ENCODE results near the gene PKD1. TPM values are rescaled to one million over a fixed set of nuclear protein-coding genes. Genes with fewer than 3 reads are reported as not detected.

Gene PKD1
- 43.3 and 71.5 TPM in 2 replicates for total RNA-seq

DNA sequence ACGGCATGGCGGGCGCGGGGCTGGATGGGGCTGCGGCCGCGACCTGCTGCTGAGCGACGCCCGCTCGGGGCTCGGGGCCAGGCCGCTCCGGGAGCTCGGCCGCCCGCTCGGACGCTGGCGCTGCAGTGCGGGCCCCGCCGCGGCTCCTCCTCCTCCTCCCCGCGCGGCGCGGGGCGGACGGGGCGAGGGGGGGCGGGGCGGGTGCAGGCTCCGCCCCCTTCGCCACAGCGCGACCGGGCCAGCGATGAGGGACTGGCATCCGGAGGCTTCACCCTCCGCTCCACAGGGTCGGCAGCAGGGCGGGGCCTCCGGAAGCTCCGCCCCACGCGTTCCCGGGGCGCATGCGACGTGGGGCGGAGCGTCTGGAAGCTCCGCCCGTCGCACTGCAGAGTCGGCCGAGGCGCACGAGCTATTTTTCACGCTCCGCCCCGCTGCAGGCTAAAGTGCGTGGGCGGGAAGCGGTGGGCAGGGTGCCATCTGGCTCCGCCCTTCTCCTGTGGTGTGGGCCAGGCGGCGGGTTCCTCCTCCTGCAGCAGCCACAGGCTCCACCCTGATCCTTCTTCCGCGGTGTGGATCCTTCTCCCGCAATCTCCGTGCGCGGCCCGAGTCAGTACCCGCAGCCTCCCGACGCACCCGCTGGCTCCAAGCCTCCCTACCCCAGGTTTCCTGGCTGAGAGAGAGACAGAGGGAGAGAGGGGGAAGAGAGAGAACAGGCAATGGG lies at the start of gene PKD1:
PKD1 (minus strand) TSS at position 129 of the 721 bp plus-strand sequence. CDS start 209 bp downstream, outside the sequence.

DNA sequence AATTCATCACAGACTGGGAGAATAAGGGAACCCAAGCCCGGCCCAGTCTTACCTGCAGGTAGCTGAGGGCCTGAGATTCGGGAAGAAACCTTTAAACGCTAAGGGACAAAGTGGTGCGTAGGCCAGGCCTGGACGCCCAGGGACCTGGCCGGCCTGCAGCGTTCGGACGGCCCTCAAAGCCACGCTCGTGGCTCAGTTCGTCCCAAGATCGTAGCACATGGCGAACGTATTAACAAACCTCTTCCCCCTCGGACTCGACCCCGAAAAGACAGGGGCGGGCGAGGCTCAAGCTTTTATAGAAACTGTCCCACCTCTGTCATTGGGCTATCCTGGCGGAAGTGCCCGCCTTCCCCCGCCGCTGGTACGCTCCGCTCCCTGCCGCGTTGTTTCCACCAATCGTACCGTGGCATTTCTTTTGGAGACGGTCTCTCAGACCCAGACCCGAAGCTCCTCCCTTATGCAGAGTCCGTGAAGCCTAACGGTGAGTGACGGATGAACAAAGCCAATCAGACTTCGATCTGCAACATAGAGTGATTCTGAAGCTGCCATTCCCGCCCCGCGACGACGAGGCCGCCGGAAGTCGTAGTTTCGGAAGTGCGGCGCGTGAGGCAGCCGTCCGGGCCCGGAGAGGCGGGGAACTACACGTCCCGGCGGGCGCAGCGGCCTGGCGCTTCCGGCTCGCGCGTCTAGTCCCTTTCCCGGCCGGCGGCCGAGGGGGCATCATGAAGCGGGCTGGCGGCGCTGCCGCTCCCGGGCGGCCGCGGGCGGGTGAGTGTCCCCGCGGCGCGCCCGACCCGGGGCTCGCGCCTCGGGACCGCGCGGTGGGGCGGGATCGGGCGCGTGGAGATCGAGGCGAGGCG lies 19.6 kb upstream of the PKD1 start, which contains the start of gene TRAF7:
TRAF7 (plus strand) TSS at position 692 of the 860 bp plus-strand sequence. CDS start 8,139 bp downstream, outside the sequence.

DNA sequence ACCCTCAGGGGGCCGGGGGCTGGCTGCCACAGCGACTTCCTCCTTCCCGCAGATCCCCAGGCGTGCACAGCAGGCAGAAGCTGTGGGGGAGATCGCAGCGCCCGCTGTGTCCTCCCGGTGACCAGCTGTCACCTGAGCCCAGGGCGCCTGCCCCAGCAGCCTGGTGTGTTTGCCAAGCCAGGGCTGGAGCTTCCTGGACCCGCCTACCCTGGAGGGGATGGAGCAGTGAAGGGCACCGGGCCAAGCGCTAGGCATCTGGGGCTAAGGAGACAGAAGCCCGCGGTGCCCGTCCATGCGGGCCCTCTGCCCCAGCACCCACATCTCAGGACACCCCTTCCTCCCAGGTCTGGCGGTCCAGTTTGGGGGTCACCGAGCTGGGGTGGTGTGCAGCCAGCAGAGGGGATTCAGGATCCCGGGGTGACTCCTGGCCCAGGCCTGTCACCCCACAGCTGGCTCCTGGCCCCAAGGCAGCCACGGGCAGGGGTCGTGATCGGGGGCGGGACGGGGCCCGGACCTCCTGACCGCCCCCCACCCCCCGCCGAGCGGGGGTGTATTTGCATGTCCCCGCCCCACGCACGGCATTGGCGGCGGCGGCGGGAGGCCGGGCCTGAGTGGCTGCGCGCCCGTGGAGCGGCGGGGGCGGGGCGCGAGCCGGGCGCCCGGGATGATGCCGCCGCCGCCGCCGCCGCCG lies 12.4 kb upstream of the PKD1 start, which contains the start of gene RAB26:
RAB26 (plus strand) TSS at position 645 of the 691 bp plus-strand sequence. CDS start 159 bp downstream, outside the sequence.

DNA sequence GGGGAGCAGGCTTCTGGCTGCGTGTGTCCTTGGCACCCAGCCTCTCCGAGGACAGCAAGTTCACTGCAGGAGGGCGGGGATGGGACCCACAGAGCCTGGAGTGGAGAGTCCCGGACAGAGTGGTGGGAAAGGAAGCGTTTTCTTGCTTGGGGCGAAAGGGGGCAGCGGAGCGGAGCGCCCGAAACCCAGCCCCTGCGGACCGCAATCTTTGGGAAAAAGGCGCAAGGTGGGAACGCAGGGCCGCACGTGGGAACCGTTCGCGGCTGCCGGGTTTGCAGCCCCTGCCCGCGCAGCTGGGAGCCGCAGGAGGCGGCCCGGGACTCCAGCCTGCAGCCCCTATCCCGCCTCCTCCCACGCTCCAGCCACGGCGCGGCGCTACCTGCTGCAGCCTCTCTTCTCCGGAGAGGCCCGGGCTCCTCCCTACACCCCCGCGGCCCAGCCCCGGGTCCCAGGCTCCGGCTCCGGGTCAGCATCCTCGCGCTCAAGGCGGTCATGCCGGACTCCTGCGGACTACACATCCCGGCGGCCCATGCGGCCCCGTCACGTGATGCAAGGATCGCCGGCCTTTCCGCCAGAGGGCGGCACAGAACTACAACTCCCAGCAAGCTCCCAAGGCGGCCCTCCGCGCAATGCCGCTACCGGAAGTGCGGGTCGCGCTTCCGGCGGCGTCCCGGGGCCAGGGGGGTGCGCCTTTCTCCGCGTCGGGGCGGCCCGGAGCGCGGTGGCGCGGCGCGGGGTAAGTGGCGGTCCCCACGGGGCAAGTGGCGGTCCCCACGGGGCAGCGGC lies 88.2 kb downstream of the PKD1 start, which contains the start of the genes NTHL1 and TSC2:
NTHL1 (minus strand) TSS at position 505 of the 786 bp plus-strand sequence; CDS start at position 494, 11 bp downstream.
TSC2 (plus strand) TSS at position 656 of the 786 bp plus-strand sequence. CDS start 631 bp downstream, outside the sequence.

Other genes starting within 250 kb of the PKD1 start
- gene HS3ST6, start 217.5 kb downstream of the PKD1 start, total RNA-seq, result 1.4 and 2.7 TPM in 2 replicates
- 6.7 and 11.7 TPM in 2 replicates for gene MSRB1, start 192.7 kb downstream of the PKD1 start, total RNA-seq
- 0.35 and 0.46 TPM in 2 replicates for gene RPL3L, start 181.2 kb downstream of the PKD1 start, total RNA-seq
- gene NDUFB10, start 176.4 kb downstream of the PKD1 start, total RNA-seq, result 279 and 343 TPM in 2 replicates
- gene RPS2, start 171.1 kb downstream of the PKD1 start, total RNA-seq, result 3,748 and 4,325 TPM in 2 replicates
- not detected in 2 replicates for gene RNF151, start 169.0 kb downstream of the PKD1 start, total RNA-seq
- gene TBL3, start 163.8 kb downstream of the PKD1 start, total RNA-seq, result 114 and 119 TPM in 2 replicates
- gene NOXO1, start 154.4 kb downstream of the PKD1 start, total RNA-seq, result 1.1 and 2.2 TPM in 2 replicates
- gene GFER, start 151.7 kb downstream of the PKD1 start, total RNA-seq, result 20.3 and 22.9 TPM in 2 replicates
- gene SYNGR3, start 145.9 kb downstream of the PKD1 start, total RNA-seq, result 2.1 and 5.4 TPM in 2 replicates
- gene ZNF598, start 126.1 kb downstream of the PKD1 start, total RNA-seq, result 52.9 and 61.7 TPM in 2 replicates
- 3.6 and 4.0 TPM in 2 replicates for gene NPW, start 116.1 kb downstream of the PKD1 start, total RNA-seq
- 24.8 and 25.5 TPM in 2 replicates for gene NHERF2, start 109.0 kb downstream of the PKD1 start, total RNA-seq
- 32.8 and 43.2 TPM in 2 replicates for gene NTHL1, start 88.1 kb downstream of the PKD1 start, total RNA-seq
- gene TSC2, start 87.9 kb downstream of the PKD1 start, total RNA-seq, result 33.8 and 35.0 TPM in 2 replicates
- gene RAB26, start 12.7 kb upstream of the PKD1 start, total RNA-seq, result 0.49 and 5.0 TPM in 2 replicates
- gene TRAF7, start 19.9 kb upstream of the PKD1 start, total RNA-seq, result 58.2 and 65.4 TPM in 2 replicates
- gene CASKIN1, start 60.7 kb upstream of the PKD1 start, total RNA-seq, result 0.42 and 0.46 TPM in 2 replicates
- gene MLST8, start 69.6 kb upstream of the PKD1 start, total RNA-seq, result 68.9 and 81.9 TPM in 2 replicates
- 2.5 and 3.5 TPM in 2 replicates for gene BRICD5, start 75.0 kb upstream of the PKD1 start, total RNA-seq
- gene PGP, start 78.9 kb upstream of the PKD1 start, total RNA-seq, result 21.9 and 26.8 TPM in 2 replicates
- gene E4F1, start 87.7 kb upstream of the PKD1 start, total RNA-seq, result 23.9 and 26.2 TPM in 2 replicates
- 0.19 and 0.21 TPM in 2 replicates for gene DNASE1L2, start 100.5 kb upstream of the PKD1 start, total RNA-seq
- gene ECI1, start 115.7 kb upstream of the PKD1 start, total RNA-seq, result 36.0 and 39.4 TPM in 2 replicates
- 178 and 219 TPM in 2 replicates for gene RNPS1, start 132.2 kb upstream of the PKD1 start, total RNA-seq
- 0.56 TPM in 1 of 2 replicates, not detected in the other for gene ABCA3, start 204.8 kb upstream of the PKD1 start, total RNA-seq

Measured in airway epithelial cell (primary cell).